Measurements from ENCODE around the gene ARSJ. TPM values are rescaled to one million over a fixed set of nuclear protein-coding genes. Genes with fewer than 3 reads are reported as not detected.

ARSJ gene
- total RNA-seq, 1 donor from 2014 or later = 4.9 TPM

DNA sequence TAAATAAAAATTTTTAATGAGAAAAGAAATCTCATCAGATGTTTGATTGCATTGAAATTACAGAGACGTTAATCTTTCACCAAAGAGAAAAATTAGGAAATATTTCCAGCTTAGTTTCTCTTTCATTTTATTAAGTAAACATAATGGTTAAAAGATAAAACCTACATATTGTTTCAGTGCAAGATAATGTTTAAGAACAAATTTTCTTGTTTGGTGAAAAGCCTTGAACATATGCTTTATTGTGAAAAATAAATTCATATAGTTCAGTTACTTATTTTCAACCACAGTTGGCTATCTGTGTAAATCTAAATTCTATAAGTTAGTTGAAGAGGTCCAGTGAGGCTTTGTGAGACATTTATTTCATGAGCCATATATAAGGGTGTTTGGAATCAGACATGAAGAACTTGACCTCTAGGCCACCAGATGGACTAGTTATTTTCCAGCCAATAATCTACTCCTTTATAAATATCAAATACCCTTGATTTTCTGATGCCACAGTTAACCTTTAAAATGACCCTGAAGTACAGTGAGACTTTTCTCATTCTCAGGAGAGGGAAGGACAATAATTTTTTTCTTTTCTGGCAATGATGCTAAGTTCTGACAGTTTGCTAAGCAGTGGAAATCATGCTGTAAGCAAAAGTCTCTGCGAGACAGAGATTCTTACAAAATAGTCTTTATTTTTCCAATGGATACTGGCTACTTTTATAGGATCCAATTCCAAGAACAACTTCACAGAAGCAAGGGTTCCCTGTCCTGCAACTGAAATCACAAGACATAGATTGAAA is 2.5 kb downstream of the ARSJ start:
- Mint-ChIP-seq H3K27ac (peak overlapping the region; percentile 7), H3K27me3 (peaks cover 44% of the 10 kb centered on the region)

GRCh38 chr4:113975578-113975977 is 3.9 kb downstream of the ARSJ start:
- Mint-ChIP-seq H3K4me1 (ENCODE audit: unreplicated experiment) (peaks cover 9% of the 10 kb centered on the region), H3K36me3 (no peaks in the 10 kb centered on the region), H3K27me3 (peaks cover 33% of the 10 kb centered on the region), H3K9me3 (no peaks in the 10 kb centered on the region), H3K4me3 (peak overlapping the region; percentile 56), H3K27ac (no peak overlapping the region)
- TF ChIP-seq, protein P1, sequence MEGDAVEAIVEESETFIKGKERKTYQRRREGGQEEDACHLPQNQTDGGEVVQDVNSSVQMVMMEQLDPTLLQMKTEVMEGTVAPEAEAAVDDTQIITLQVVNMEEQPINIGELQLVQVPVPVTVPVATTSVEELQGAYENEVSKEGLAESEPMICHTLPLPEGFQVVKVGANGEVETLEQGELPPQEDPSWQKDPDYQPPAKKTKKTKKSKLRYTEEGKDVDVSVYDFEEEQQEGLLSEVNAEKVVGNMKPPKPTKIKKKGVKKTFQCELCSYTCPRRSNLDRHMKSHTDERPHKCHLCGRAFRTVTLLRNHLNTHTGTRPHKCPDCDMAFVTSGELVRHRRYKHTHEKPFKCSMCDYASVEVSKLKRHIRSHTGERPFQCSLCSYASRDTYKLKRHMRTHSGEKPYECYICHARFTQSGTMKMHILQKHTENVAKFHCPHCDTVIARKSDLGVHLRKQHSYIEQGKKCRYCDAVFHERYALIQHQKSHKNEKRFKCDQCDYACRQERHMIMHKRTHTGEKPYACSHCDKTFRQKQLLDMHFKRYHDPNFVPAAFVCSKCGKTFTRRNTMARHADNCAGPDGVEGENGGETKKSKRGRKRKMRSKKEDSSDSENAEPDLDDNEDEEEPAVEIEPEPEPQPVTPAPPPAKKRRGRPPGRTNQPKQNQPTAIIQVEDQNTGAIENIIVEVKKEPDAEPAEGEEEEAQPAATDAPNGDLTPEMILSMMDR (conservative IDR thresholded peaks at IDR 0.05) = no peak
- DNase-seq (ENCODE audit: extremely low spot score, unreplicated experiment) = no peak

More for the DNA sequence above, 2.5 kb downstream of the ARSJ start:
- TF ChIP-seq, protein P1 (conservative IDR thresholded peaks at IDR 0.05) = no peak
- Mint-ChIP-seq H3K36me3 (no peaks in the 10 kb centered on the region), H3K4me1 (ENCODE audit: unreplicated experiment) (peaks cover 9% of the 10 kb centered on the region), H3K9me3 (no peaks in the 10 kb centered on the region), H3K4me3 (peak overlapping the region; percentile 94)
- no peak for DNase-seq (ENCODE audit: extremely low spot score, unreplicated experiment)

DNA sequence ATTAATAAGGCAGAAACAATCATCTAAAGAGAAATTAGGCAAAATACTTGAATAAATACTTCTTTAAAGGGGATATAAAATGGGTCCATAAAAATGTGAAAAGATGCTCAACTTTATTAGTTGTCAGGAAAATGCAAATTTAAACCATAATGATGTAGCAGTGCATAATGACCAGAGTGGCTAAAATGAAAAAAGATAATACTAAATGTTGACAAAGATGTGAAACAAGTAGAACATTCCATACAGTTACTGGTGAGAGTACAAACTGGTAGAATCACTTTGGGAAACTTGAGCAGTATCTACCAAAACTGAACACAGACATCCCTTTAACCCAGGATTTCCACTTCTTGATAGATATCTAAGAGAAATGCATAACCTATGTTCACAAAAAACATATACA is 5.0 kb downstream of the ARSJ start:
- H3K36me3 Mint-ChIP-seq = peaks cover 4% of the 10 kb centered on the region
- H3K4me3 Mint-ChIP-seq = no peak overlapping the region
- peaks cover 21% of the 10 kb centered on the region for H3K27me3 Mint-ChIP-seq
- no peak overlapping the region for H3K27ac Mint-ChIP-seq
- TF ChIP-seq, protein P1 (conservative IDR thresholded peaks at IDR 0.05) = no peak
- no peak for DNase-seq (ENCODE audit: extremely low spot score, unreplicated experiment)
- peaks cover 4% of the 10 kb centered on the region for H3K4me1 Mint-ChIP-seq (ENCODE audit: unreplicated experiment)
- no peaks in the 10 kb centered on the region for H3K9me3 Mint-ChIP-seq

DNA sequence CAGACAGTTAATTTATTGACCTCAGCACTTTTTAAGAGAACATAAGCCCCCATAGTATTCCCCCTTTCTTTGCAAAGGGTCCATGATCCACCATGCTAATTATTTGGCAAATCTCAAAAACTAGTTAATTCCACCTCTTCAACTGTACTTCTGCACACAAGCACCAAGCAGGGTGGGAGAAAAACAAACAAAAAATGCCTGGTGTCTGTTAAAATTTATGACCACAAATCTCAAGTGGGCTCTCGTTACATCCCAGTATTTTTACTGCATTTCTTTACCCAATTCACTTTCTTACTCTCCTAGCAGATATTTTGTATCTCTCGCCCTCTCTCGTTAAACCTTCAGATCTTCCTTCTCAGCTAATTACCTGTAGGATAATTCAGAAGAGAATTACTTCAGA is 6.1 kb downstream of the ARSJ start:
- no peak for DNase-seq (ENCODE audit: extremely low spot score, unreplicated experiment)
- Mint-ChIP-seq H3K27ac (no peak overlapping the region), H3K27me3 (peaks cover 10% of the 10 kb centered on the region), H3K4me1 (ENCODE audit: unreplicated experiment) (peaks cover 4% of the 10 kb centered on the region), H3K4me3 (no peak overlapping the region), H3K9me3 (no peaks in the 10 kb centered on the region), H3K36me3 (peaks cover 4% of the 10 kb centered on the region)
- TF ChIP-seq, protein P1 (conservative IDR thresholded peaks at IDR 0.05) = no peak

DNA sequence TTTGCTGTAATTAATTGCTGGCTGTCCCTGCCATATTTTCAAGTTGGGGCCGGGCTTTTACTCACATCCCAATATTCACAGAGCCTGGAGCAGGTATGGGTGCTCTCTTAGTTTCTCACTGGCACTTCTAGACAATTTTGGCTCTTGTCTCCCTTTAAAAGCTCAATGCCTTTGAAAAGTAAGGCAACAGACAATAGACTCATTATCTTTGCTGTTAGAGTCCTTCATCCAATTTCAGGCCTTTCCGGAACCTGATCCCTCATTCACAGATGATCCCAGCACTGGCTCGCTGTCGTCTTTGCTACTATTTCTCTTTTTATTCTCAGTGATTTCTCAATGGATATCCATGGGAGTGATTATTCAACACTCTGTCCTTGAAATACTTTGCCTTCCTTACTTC is 6.7 kb downstream of the ARSJ start:
- Mint-ChIP-seq H3K27ac (no peak overlapping the region), H3K27me3 (peaks cover 5% of the 10 kb centered on the region), H3K9me3 (no peaks in the 10 kb centered on the region), H3K4me1 (ENCODE audit: unreplicated experiment) (peaks cover 4% of the 10 kb centered on the region), H3K4me3 (no peak overlapping the region), H3K36me3 (peaks cover 4% of the 10 kb centered on the region)
- DNase-seq (ENCODE audit: extremely low spot score, unreplicated experiment) = no peak
- TF ChIP-seq, protein P1 (conservative IDR thresholded peaks at IDR 0.05) = no peak
